H1 (cell line): ENCODE results near the gene ADGRB2. TPM values are rescaled to one million over a fixed set of nuclear protein-coding genes. Genes with fewer than 3 reads are reported as not detected.

Experiments used
- ASH2L ChIP-seq: fragments of 200-600, 300-600 bp; sonication (generic); IDR thresholded peaks from one replicate; pipeline ENCODE4 v1.7.1; 2017; ENCODE audit warnings: low read length
- CREB1 ChIP-seq: IDR thresholded peaks from 2 replicates; pipeline ENCODE4 v1.6.1; 2012; ENCODE audit warnings: inconsistent platforms
- HDAC2 ChIP-seq, 2 experiments: fragments of 300-600 bp in 1 of 2; sonication (generic) in 1 of 2; IDR thresholded peaks; 2 replicates each; pipeline ENCODE4 v1.6.1; 2011 to 2012; ENCODE audit warnings: low read depth in 2 of 2, low read length in 2 of 2, mild to moderate bottlenecking in 2 of 2, moderate library complexity in 2 of 2, borderline replicate concordance in 1 of 2, inconsistent platforms in 1 of 2
- KDM4A ChIP-seq: IDR thresholded peaks from one replicate; pipeline ENCODE4 v1.7.1; 2012; ENCODE audit warnings: low read depth, mild to moderate bottlenecking, moderate library complexity, low read length, inconsistent platforms; ENCODE audit not compliant: severe bottlenecking
- MAFK ChIP-seq: IDR thresholded peaks from 2 replicates; pipeline ENCODE4 v1.6.1; 2012; ENCODE audit warnings: low read depth, mild to moderate bottlenecking, improper control_type of control experiment, low read length
- NRF1 ChIP-seq: IDR thresholded peaks from 2 replicates; pipeline ENCODE4 v1.6.1; 2011; ENCODE audit warnings: mild to moderate bottlenecking, low read depth, low read length, improper control_type of control experiment
- PHF8 ChIP-seq: fragments of 200-600 bp; sonication (generic); conservative IDR thresholded peaks from 2 replicates; pipeline ENCODE4 v1.7.1; 2012; ENCODE audit warnings: low read depth, mild to moderate bottlenecking, inconsistent platforms, low read length, moderate library complexity
- SIN3A ChIP-seq, 2 experiments: IDR thresholded peaks in 1 of 2; conservative IDR thresholded peaks in 1 of 2; 2 replicates each; pipeline ENCODE4 v1.6.1; 2011 to 2012; ENCODE audit warnings: low read length in 2 of 2, improper control_type of control experiment in 1 of 2, low read depth in 1 of 2, mild to moderate bottlenecking in 1 of 2
- SIX5 ChIP-seq: IDR thresholded peaks from 2 replicates; pipeline ENCODE4 v1.6.1; 2011; ENCODE audit warnings: mild to moderate bottlenecking, low read depth, low read length
- SP4 ChIP-seq: IDR thresholded peaks from 2 replicates; pipeline ENCODE4 v1.6.1; 2012; ENCODE audit warnings: low read length, inconsistent platforms
- ZNF274 ChIP-seq: IDR thresholded peaks from 2 replicates; pipeline ENCODE4 v1.7.0; 2012; ENCODE audit warnings: low read length, borderline replicate concordance; ENCODE audit errors: extremely low read depth
- polyA plus RNA-seq, 7 experiments: library from polyadenylated mRNA; depleted of rRNA in 3 of 7; stranded (reverse) in 5 of 7; unstranded in 2 of 7; fragments of >200 nt in 5 of 7; fragments of 200-250 nt in 2 of 7; gene quantifications; 1 replicate in 5 of 7; 2 replicates in 1 of 7; 4 replicates in 1 of 7; pipeline versions ENCODE4 v1.2.1 to v1.2.3, GENCODE V29; 2011 to 2013; ENCODE audit warnings: missing spikeins in 2 of 7, mixed read lengths in 2 of 7
- total RNA-seq: library from RNA; stranded (reverse); fragmentation: NEBNext Ultra II Directional; extraction: Animal tissue kit (Norgen Biotek cat#: 25700); gene quantifications from 2 replicates; pipeline ENCODE4 v1.2.1, GENCODE V29; 2021

The ADGRB2 gene
- total and polyA plus RNA-seq, 2 of the 8 experiments (the other 6 are each of a cell fraction or from before 2014, with no cell fraction given): 15.6 to 26.2 TPM

GRCh38 chr1:31788138-31788824, 24.1 kb upstream of the ADGRB2 start (continued):
- peak; percentile 66 for TF ChIP-seq NRF1
- TF ChIP-seq CREB1: peak; percentile 64; the same call in 1 of the 2 replicates
- TF ChIP-seq MAFK: no peak
- no peak for TF ChIP-seq ZNF274
- TF ChIP-seq HDAC2 (IDR thresholded peaks at IDR 0.05; ENCODE audit: borderline replicate concordance in 1 of 2, low read depth in 2 of 2, low read length in 2 of 2): peak in 1 of 2 experiments; percentile 66; a peak in 1 of 4 replicates
- peak; percentile 43 for TF ChIP-seq KDM4A
- peak; percentile 57 for TF ChIP-seq ASH2L
- peak; percentile 22 to 90; a peak in 2 of 4 replicates for TF ChIP-seq SIN3A (conservative IDR thresholded peaks at IDR 0.05 in 1 of 2, IDR thresholded peaks at IDR 0.05 in 1 of 2; ENCODE audit: low read depth in 1 of 2, low read length in 2 of 2)
- TF ChIP-seq SIX5: no peak
- 0 out of 2 replicates have a peak, but pooled peaks have one; percentile 80 for TF ChIP-seq SP4
- TF ChIP-seq PHF8: peak; percentile 67
